ENCODE measurements around the gene KCNQ2. TPM values are rescaled to one million over a fixed set of nuclear protein-coding genes. Genes with fewer than 3 reads are reported as not detected.

The KCNQ2 gene
- total RNA-seq, 1 donor from 2014 or later: 11.5 TPM

DNA sequence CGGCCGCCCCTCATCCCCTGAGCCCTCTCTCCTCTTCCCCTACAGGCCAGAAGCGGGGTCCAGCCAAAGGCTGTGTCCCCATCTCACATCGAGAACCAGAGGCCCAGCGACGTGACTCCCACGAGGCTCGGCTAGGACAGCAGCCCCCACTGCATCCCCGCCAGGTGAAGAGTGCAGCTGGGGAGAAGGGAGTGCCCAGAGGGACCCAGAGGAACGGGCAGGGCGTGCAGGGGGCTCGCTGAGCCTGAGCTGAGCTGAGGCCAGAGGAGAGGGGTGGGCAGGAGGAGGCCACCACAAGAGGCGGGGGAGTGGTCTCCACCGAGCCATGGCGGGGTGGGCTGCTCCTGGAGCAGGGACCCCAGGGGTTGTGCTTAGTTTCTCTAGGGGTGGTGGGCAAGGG, 32.6 kb downstream of the KCNQ2 start:
- no peak overlapping the region for H3K9ac ChIP-seq (ENCODE audit: low read length)
- no peaks in the 10 kb centered on the region for H3K4me1 Mint-ChIP-seq (ENCODE audit: low read depth, unreplicated experiment)
- H3K27ac Mint-ChIP-seq (ENCODE audit: unreplicated experiment): no peak overlapping the region
- no peak for DNase-seq (ENCODE audit: low read depth)
- no peaks in the 10 kb centered on the region for H3K9me3 Mint-ChIP-seq (ENCODE audit: unreplicated experiment)
- no peaks in the 10 kb centered on the region for H3K9me3 ChIP-seq (ENCODE audit: insufficient read depth, low read depth, low read length)
- no peaks in the 10 kb centered on the region for H3K79me2 ChIP-seq (ENCODE audit: insufficient read depth, low read length)
- no peak overlapping the region for H2AFZ ChIP-seq (ENCODE audit: low read depth, low read length)
- H3K27me3 ChIP-seq (ENCODE audit: insufficient read depth, low read length): no peaks in the 10 kb centered on the region
- no peak overlapping the region for H3K27ac ChIP-seq (ENCODE audit: low read depth, low read length)
- H4K20me1 ChIP-seq (ENCODE audit: insufficient read depth, low read length): no peaks in the 10 kb centered on the region
- no peak overlapping the region for H3K4me3 Mint-ChIP-seq (ENCODE audit: unreplicated experiment)
- H3K36me3 ChIP-seq (ENCODE audit: insufficient read depth, low read length): no peaks in the 10 kb centered on the region
- peaks cover 12% of the 10 kb centered on the region for H3K27me3 Mint-ChIP-seq (ENCODE audit: low read depth, unreplicated experiment)
- no peaks in the 10 kb centered on the region for H3K4me1 ChIP-seq (ENCODE audit: insufficient read depth, low read length)
- H3K36me3 Mint-ChIP-seq (ENCODE audit: low read depth, unreplicated experiment): no peaks in the 10 kb centered on the region
- H3K4me3 ChIP-seq (ENCODE audit: insufficient read depth, low read depth, low read length): no peak overlapping the region
- FAIRE-seq: no peak
- no peak for TF ChIP-seq EZH2 (IDR thresholded peaks at IDR 0.05; ENCODE audit: insufficient read depth, low read length)
- TF ChIP-seq CTCF (IDR thresholded peaks at IDR 0.05; ENCODE audit: insufficient read depth, low read depth, low read length): no peak
- H3K4me2 ChIP-seq (ENCODE audit: low read length): no peak overlapping the region

GRCh38 chr20:63438121-63438520, 34.3 kb downstream of the KCNQ2 start:
- no peaks in the 10 kb centered on the region for H3K4me1 ChIP-seq (ENCODE audit: insufficient read depth, low read length)
- H3K27ac ChIP-seq (ENCODE audit: low read depth, low read length): no peak overlapping the region
- H3K36me3 Mint-ChIP-seq (ENCODE audit: low read depth, unreplicated experiment): no peaks in the 10 kb centered on the region
- no peaks in the 10 kb centered on the region for H3K79me2 ChIP-seq (ENCODE audit: insufficient read depth, low read length)
- peaks cover 13% of the 10 kb centered on the region for H3K27me3 Mint-ChIP-seq (ENCODE audit: low read depth, unreplicated experiment)
- FAIRE-seq (no peak), DNase-seq (ENCODE audit: low read depth) (no peak)
- H3K4me1 Mint-ChIP-seq (ENCODE audit: low read depth, unreplicated experiment): no peaks in the 10 kb centered on the region
- no peaks in the 10 kb centered on the region for H3K36me3 ChIP-seq (ENCODE audit: insufficient read depth, low read length)
- TF ChIP-seq CTCF (IDR thresholded peaks at IDR 0.05; ENCODE audit: insufficient read depth, low read depth, low read length) (no peak), EZH2 (IDR thresholded peaks at IDR 0.05; ENCODE audit: insufficient read depth, low read length) (no peak)
- H4K20me1 ChIP-seq (ENCODE audit: insufficient read depth, low read length): no peaks in the 10 kb centered on the region
- no peak overlapping the region for H2AFZ ChIP-seq (ENCODE audit: low read depth, low read length)
- no peak overlapping the region for H3K9ac ChIP-seq (ENCODE audit: low read length)
- no peaks in the 10 kb centered on the region for H3K27me3 ChIP-seq (ENCODE audit: insufficient read depth, low read length)
- no peak overlapping the region for H3K4me2 ChIP-seq (ENCODE audit: low read length)
- no peak overlapping the region for H3K4me3 Mint-ChIP-seq (ENCODE audit: unreplicated experiment)
- no peaks in the 10 kb centered on the region for H3K9me3 Mint-ChIP-seq (ENCODE audit: unreplicated experiment)
- no peak overlapping the region for H3K27ac Mint-ChIP-seq (ENCODE audit: unreplicated experiment)
- H3K9me3 ChIP-seq (ENCODE audit: insufficient read depth, low read depth, low read length): no peaks in the 10 kb centered on the region
- H3K4me3 ChIP-seq (ENCODE audit: insufficient read depth, low read depth, low read length): no peak overlapping the region

DNA sequence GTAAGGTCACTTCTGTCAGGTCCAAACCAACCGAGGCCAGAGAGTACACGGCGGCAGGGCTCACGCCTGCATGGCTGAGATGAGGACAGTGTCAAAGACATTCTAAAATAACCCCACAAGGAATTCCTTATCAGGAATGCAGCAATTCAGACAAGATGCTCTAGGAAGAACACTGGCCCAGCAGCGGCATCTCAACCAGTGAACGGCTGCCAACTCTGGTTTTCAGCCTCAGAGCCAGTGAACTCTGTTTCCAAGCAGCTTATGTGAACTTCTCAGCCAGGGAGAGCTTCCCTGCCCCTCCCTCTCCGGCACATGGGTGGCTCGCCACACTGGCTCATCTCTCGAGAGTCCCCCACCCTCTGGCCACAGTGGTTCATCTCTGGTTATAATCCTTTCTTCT, 36.9 kb downstream of the KCNQ2 start:
- no peak overlapping the region for H3K27ac Mint-ChIP-seq (ENCODE audit: unreplicated experiment)
- Histone ChIP-seq H3K27ac (ENCODE audit: low read depth, low read length) (no peak overlapping the region), H3K9ac (ENCODE audit: low read length) (no peak overlapping the region), H3K79me2 (ENCODE audit: insufficient read depth, low read length) (no peaks in the 10 kb centered on the region), H3K9me3 (ENCODE audit: insufficient read depth, low read depth, low read length) (no peaks in the 10 kb centered on the region), H2AFZ (ENCODE audit: low read depth, low read length) (no peak overlapping the region), H3K4me3 (ENCODE audit: insufficient read depth, low read depth, low read length) (no peak overlapping the region), H3K36me3 (ENCODE audit: insufficient read depth, low read length) (no peaks in the 10 kb centered on the region), H3K4me1 (ENCODE audit: insufficient read depth, low read length) (no peaks in the 10 kb centered on the region), H3K4me2 (ENCODE audit: low read length) (no peak overlapping the region), H3K27me3 (ENCODE audit: insufficient read depth, low read length) (no peaks in the 10 kb centered on the region), H4K20me1 (ENCODE audit: insufficient read depth, low read length) (no peaks in the 10 kb centered on the region)
- H3K27me3 Mint-ChIP-seq (ENCODE audit: low read depth, unreplicated experiment): peaks cover 13% of the 10 kb centered on the region
- H3K4me1 Mint-ChIP-seq (ENCODE audit: low read depth, unreplicated experiment): no peaks in the 10 kb centered on the region
- DNase-seq (ENCODE audit: low read depth) (no peak), FAIRE-seq (no peak)
- peaks cover 2% of the 10 kb centered on the region for H3K9me3 Mint-ChIP-seq (ENCODE audit: unreplicated experiment)
- TF ChIP-seq EZH2 (IDR thresholded peaks at IDR 0.05; ENCODE audit: insufficient read depth, low read length): no peak
- no peak overlapping the region for H3K4me3 Mint-ChIP-seq (ENCODE audit: unreplicated experiment)
- H3K36me3 Mint-ChIP-seq (ENCODE audit: low read depth, unreplicated experiment): no peaks in the 10 kb centered on the region
